ENCODE data around the gene MED29.

Gene MED29

GRCh38 chr19:39411081-39411831 is 20.1 kb downstream of the MED29 start:
- in situ Hi-C loops (cut with HindIII; ENCODE audit: low sequenced_read_pairs): no loop called here
- DNase-seq (ENCODE audit: low read depth, low spot score): peak; percentile 65
- no peak overlapping the region for H3K4me3 ChIP-seq (ENCODE audit: low read depth, low read length)
- TF ChIP-seq CTCF (IDR thresholded peaks at IDR 0.05; ENCODE audit: low read depth, low read length): no peak

GRCh38 chr19:39411832-39412099 is 20.6 kb downstream of the MED29 start:
- in situ Hi-C loops (cut with HindIII; ENCODE audit: low sequenced_read_pairs): no loop called here
- H3K4me3 ChIP-seq (ENCODE audit: low read depth, low read length): peak overlapping the region; percentile 97
- TF ChIP-seq CTCF (IDR thresholded peaks at IDR 0.05; ENCODE audit: low read depth, low read length): peak; percentile 90
- peak; percentile 95 for DNase-seq (ENCODE audit: low read depth, low spot score)

GRCh38 chr19:39412100-39412866 is 21.1 kb downstream of the MED29 start, which contains the start of gene PLEKHG2:
Gene PLEKHG2 (plus strand): TSS chr19:39412669. CDS start chr19:39414087, 1,418 bp downstream.
- in situ Hi-C loops (cut with HindIII; ENCODE audit: low sequenced_read_pairs): no loop called here
- TF ChIP-seq CTCF (IDR thresholded peaks at IDR 0.05; ENCODE audit: low read depth, low read length): peak; percentile 82
- DNase-seq (ENCODE audit: low read depth, low spot score): peak; percentile 100
- H3K4me3 ChIP-seq (ENCODE audit: low read depth, low read length): peak within 1 kb of the TSS; percentile 97

GRCh38 chr19:39412867-39413271 is 21.7 kb downstream of the MED29 start:
- DNase-seq (ENCODE audit: low read depth, low spot score): no peak
- H3K4me3 ChIP-seq (ENCODE audit: low read depth, low read length): peak overlapping the region; percentile 97
- no peak for TF ChIP-seq CTCF (IDR thresholded peaks at IDR 0.05; ENCODE audit: low read depth, low read length)
- in situ Hi-C loops (cut with HindIII; ENCODE audit: low sequenced_read_pairs): no loop called here

GRCh38 chr19:39413272-39413910 is 22.2 kb downstream of the MED29 start:
- TF ChIP-seq CTCF (IDR thresholded peaks at IDR 0.05; ENCODE audit: low read depth, low read length): no peak
- H3K4me3 ChIP-seq (ENCODE audit: low read depth, low read length): peak overlapping the region; percentile 97
- DNase-seq (ENCODE audit: low read depth, low spot score): peak; percentile 63
- in situ Hi-C loops (cut with HindIII; ENCODE audit: low sequenced_read_pairs): no loop called here

GRCh38 chr19:39413911-39414608 is 22.9 kb downstream of the MED29 start:
- DNase-seq (ENCODE audit: low read depth, low spot score): no peak
- TF ChIP-seq CTCF (IDR thresholded peaks at IDR 0.05; ENCODE audit: low read depth, low read length): peak; percentile 42
- H3K4me3 ChIP-seq (ENCODE audit: low read depth, low read length): peak overlapping the region; percentile 97
- in situ Hi-C loops (cut with HindIII; ENCODE audit: low sequenced_read_pairs): no loop called here
